ENCODE data around the gene SEMA3E.
A peak's percentile ranks its signal among the peaks of the same experiment; 100 is the strongest.

DNA sequence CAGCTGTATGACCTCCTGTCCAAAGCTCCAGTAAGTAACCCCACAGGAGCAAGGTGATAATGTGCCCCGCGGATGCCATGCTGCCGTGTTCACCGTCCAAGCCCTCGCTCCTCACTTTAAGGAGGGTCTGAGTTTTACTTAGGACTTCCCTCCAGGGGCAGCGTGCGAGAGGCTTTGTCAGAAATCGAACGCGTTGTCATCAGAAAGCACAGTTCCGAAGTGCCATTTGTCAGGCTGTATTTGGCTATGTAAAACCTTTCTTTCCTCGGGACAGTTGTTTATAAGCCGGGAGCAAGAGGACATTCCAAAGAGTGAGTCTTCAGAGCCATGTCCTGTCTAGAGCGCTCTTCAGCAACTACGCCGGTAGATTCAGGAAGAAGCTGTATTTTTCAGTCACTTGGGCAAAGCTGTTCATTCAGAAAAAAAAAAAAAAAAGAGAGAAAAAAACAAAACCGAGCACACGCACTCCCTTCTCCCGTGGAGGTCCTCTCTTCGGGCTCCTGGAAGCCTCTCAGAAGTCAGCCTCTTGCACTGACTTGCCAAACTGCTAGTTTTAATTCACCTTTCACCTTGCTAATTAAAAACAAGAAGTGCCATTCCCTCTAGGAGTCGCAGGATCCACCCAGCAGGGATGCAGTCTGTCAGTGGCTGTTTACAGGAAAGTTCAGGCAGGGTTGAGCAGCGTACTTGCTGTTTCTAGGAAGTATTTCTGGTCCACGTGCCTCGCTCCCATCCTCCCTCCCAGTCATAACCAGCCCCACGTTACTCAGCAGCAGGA is at the start of gene SEMA3E:
- TF ChIP-seq, protein P1, sequence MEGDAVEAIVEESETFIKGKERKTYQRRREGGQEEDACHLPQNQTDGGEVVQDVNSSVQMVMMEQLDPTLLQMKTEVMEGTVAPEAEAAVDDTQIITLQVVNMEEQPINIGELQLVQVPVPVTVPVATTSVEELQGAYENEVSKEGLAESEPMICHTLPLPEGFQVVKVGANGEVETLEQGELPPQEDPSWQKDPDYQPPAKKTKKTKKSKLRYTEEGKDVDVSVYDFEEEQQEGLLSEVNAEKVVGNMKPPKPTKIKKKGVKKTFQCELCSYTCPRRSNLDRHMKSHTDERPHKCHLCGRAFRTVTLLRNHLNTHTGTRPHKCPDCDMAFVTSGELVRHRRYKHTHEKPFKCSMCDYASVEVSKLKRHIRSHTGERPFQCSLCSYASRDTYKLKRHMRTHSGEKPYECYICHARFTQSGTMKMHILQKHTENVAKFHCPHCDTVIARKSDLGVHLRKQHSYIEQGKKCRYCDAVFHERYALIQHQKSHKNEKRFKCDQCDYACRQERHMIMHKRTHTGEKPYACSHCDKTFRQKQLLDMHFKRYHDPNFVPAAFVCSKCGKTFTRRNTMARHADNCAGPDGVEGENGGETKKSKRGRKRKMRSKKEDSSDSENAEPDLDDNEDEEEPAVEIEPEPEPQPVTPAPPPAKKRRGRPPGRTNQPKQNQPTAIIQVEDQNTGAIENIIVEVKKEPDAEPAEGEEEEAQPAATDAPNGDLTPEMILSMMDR (conservative IDR thresholded peaks at IDR 0.05 in 1 of 2, IDR thresholded peaks at IDR 0.05 in 1 of 2; ENCODE audit: extremely low read depth in 1 of 2, insufficient read depth in 1 of 2, low read depth in 1 of 2, low read length in 2 of 2) = peak in 1 of 2 donors; percentile 19
- TF ChIP-seq EZH2 (IDR thresholded peaks at IDR 0.05; ENCODE audit: borderline replicate concordance, low read length) = no peak
